Measurements from ENCODE around the gene TNFAIP8L1.

TNFAIP8L1 gene

DNA sequence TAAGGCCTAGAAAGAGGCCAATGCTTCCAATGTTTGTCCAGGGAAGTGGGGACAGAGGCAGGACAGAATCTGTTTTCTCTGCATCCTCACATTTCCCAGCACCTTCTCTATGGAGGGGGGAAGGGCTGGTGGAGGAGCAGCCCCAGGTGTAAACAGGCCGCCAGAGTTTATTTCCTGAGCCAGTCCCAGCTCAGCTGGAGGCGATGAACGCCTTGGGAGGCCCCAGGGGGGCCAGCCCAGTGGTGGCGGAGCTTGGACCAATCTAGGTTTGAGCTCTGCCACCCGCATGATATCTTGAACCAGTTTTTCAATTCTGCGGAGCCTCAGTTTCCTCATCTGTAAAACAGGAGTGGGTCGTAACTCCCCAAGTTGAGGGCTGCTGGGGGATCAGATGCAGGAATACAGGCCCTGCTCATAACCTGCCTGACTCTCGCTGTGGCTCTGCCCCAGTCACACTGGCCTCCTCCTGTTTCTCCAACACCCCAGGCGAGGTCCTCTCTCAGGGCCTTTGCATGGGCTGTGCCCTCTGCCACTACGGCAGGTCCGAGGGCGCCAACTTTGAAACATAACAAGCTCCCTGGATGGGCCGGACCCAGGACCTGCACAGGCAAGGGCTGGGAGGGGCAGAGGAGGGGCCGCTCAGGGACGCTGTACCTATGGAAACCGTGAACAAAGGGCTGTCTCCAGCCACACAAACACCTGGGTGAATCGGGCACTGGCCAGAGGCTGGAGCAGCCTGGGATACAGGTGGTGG is 1.1 kb downstream of the TNFAIP8L1 start:
- peak; percentile 29 for DNase-seq (ENCODE audit: low spot score)
- TF ChIP-seq, protein P1, sequence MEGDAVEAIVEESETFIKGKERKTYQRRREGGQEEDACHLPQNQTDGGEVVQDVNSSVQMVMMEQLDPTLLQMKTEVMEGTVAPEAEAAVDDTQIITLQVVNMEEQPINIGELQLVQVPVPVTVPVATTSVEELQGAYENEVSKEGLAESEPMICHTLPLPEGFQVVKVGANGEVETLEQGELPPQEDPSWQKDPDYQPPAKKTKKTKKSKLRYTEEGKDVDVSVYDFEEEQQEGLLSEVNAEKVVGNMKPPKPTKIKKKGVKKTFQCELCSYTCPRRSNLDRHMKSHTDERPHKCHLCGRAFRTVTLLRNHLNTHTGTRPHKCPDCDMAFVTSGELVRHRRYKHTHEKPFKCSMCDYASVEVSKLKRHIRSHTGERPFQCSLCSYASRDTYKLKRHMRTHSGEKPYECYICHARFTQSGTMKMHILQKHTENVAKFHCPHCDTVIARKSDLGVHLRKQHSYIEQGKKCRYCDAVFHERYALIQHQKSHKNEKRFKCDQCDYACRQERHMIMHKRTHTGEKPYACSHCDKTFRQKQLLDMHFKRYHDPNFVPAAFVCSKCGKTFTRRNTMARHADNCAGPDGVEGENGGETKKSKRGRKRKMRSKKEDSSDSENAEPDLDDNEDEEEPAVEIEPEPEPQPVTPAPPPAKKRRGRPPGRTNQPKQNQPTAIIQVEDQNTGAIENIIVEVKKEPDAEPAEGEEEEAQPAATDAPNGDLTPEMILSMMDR (IDR thresholded peaks at IDR 0.05; ENCODE audit: extremely low read depth, missing control alignments), result no peak

- DNase-seq (ENCODE audit: low spot score), result peak; percentile 2
- TF ChIP-seq, protein P1 (IDR thresholded peaks at IDR 0.05; ENCODE audit: extremely low read depth, missing control alignments), result no peak
These were observed 1.8 kb downstream of the TNFAIP8L1 start for GRCh38 chr19:4641132-4641531.

DNA sequence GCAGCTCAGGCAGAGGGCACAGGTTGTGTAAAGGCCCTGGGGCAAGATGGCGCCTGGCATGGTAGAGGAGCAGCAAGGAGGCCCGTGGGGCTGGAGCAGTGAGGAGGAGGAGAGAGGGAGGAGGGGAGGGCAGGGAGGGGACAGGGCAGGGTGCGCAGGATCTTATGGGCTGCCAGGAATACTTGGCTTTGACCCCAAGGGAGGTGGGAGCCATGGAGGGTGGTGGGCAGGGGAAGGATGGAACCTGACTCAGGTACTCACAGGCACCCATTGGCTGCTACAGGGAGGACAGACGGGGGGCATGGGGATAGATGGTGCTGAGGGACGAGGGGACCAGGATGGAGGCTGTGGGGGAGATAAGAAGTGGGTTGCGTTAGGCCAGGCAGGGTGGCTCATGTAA is 3.3 kb downstream of the TNFAIP8L1 start:
- DNase-seq (ENCODE audit: low spot score), result no peak
- TF ChIP-seq, protein P1 (IDR thresholded peaks at IDR 0.05; ENCODE audit: extremely low read depth, missing control alignments), result no peak

- TF ChIP-seq, protein P1 (IDR thresholded peaks at IDR 0.05; ENCODE audit: extremely low read depth, missing control alignments), result no peak
- DNase-seq (ENCODE audit: low spot score), result no peak
These were observed 6.4 kb downstream of the TNFAIP8L1 start for GRCh38 chr19:4645718-4646117.

GRCh38 chr19:4647676-4648644 is 8.6 kb downstream of the TNFAIP8L1 start:
- TF ChIP-seq, protein P1 (IDR thresholded peaks at IDR 0.05; ENCODE audit: extremely low read depth, missing control alignments), result no peak

DNA sequence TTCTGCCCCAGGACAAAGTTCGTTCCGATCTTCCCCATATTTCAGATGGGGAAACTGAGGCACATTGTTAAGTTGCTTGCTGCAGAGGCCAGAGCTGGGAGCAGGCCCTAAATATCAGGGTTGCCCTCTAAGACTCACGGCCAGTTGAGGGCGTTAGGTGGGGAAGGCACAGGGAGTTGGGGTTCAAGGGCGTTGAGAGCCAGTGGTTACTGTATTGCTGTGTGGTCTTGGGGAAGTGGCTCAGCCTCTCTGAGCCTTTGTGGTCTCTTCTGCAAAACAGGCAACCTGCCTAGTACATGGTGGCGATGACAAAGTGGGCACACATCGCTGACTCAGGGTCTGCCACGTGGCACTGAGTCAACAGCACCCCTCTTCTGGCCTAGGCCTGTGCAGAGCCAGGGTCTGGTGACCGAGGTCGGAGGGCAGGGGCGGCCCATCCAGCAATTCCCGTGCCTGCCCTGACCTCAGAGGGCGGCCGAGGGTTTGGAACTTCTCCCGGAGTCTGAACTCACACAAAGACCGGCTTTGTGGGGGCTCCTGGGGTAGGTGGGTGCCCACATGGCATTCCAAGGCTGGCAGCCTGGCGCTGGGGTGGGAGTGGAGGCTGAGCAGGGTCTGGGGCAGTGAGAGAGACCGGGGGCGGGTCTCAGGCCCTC is 10.2 kb downstream of the TNFAIP8L1 start:
- TF ChIP-seq, protein P1 (IDR thresholded peaks at IDR 0.05; ENCODE audit: extremely low read depth, missing control alignments), result no peak
- no peak for DNase-seq (ENCODE audit: low spot score)

More at GRCh38 chr19:4647676-4648644, 8.6 kb downstream of the TNFAIP8L1 start:
- peak; percentile 62 for DNase-seq (ENCODE audit: low spot score)

Data from GM20000 (cell line).